GM13976 (cell line): ENCODE measurements around the gene TYROBP.
A peak's percentile ranks its signal among the peaks of the same experiment; 100 is the strongest.
"Not testable (repeated sequence)": the region's sequence is repeated elsewhere in the genome, so short reads cannot be mapped to it uniquely, and the experiment has no call there.

ENCODE experiments used
- DNase-seq: peaks from one replicate; pipeline ENCODE4 v3.0.0; 2012; ENCODE audit warnings: low spot score
- CTCF ChIP-seq: IDR thresholded peaks from 2 replicates; pipeline ENCODE4 v1.5.1; 2012; ENCODE audit warnings: borderline replicate concordance, mild to moderate bottlenecking; ENCODE audit not compliant: insufficient read depth; ENCODE audit errors: extremely low read depth, missing control alignments, control extremely low read depth
- in situ Hi-C: fragments of 300-500 bp; cut with MboI; formaldehyde crosslinking; loops from one replicate; pipeline ENCODE4 v1.12.0; 2022; ENCODE audit warnings: low sequenced_read_pairs, mixed read lengths, inconsistent platforms; ENCODE audit not compliant: unreplicated experiment

Gene TYROBP

GRCh38 chr19:35872180-35872579 lies 35.9 kb downstream of the TYROBP start:
- no peak for DNase-seq
- in situ Hi-C loops = no loop called here
- no peak for TF ChIP-seq CTCF

GRCh38 chr19:35871611-35872010 lies 36.5 kb downstream of the TYROBP start:
- in situ Hi-C loops = no loop called here
- no peak for DNase-seq
- no peak for TF ChIP-seq CTCF

GRCh38 chr19:35870798-35871197 lies 37.3 kb downstream of the TYROBP start:
- TF ChIP-seq CTCF = no peak
- in situ Hi-C loops = no loop called here

GRCh38 chr19:35870124-35870736 lies 37.9 kb downstream of the TYROBP start:
- DNase-seq = not testable (repeated sequence)

More at GRCh38 chr19:35870798-35871197, 37.3 kb downstream of the TYROBP start:
- no peak for DNase-seq

GRCh38 chr19:35869327-35870123 lies 38.6 kb downstream of the TYROBP start:
- in situ Hi-C loops = no loop called here
- no peak for TF ChIP-seq CTCF
- DNase-seq = peak; percentile 91

More at GRCh38 chr19:35870124-35870736, 37.9 kb downstream of the TYROBP start:
- in situ Hi-C loops = not testable (repeated sequence)

GRCh38 chr19:35868823-35869326 lies 39.2 kb downstream of the TYROBP start:
- TF ChIP-seq CTCF = no peak
- no peak for DNase-seq
- in situ Hi-C loops = no loop called here
